Left ventricle myocardium inferior (tissue), 1 donor: ENCODE measurements around the gene PLCL2. TPM values are rescaled to one million over a fixed set of nuclear protein-coding genes. Genes with fewer than 3 reads are reported as not detected.

Source experiments
- DNase-seq: peaks from one replicate; pipeline ENCODE4 v3.0.0-alpha.2; 2020
- H3K27ac ChIP-seq: fragments of 200-600 bp; replicated peaks from 2 replicates; pipeline ENCODE4 v1.8.0; 2021
- H3K27me3 ChIP-seq: fragments of 200-600 bp; 2 replicates; pipeline ENCODE4 v1.8.0; 2021; ENCODE audit warnings: low read depth
- H3K36me3 ChIP-seq: fragments of 200-600 bp; 2 replicates; pipeline ENCODE4 v1.8.0; 2021
- H3K4me1 ChIP-seq: fragments of 200-600 bp; 2 replicates; pipeline ENCODE4 v1.8.0; 2021
- H3K4me3 ChIP-seq: fragments of 200-600 bp; 2 replicates; pipeline ENCODE4 v1.8.0; 2021; ENCODE audit warnings: mild to moderate bottlenecking, moderate library complexity
- H3K9me3 ChIP-seq: fragments of 200-600 bp; replicated peaks from 2 replicates; pipeline ENCODE4 v1.8.0; 2021
- intact Hi-C: fragments of 100-400 bp; cut with micrococcal nuclease; formaldehyde crosslinking; loops from one replicate; pipeline ENCODE4 v1.11.0; 2022
- total RNA-seq: library from RNA; stranded (reverse); fragmentation: NEBNext Ultra II Directional; extraction: Animal tissue kit (Norgen Biotek cat#: 25700); gene quantifications from one replicate; pipeline ENCODE4 v1.2.1, GENCODE V29; 2021
- TF ChIP-seq, protein P1 (sequence below): fragments of 200-600 bp; IDR thresholded peaks from 2 replicates; pipeline ENCODE4 v1.8.0; 2021; ENCODE audit warnings: antibody characterized with exemption, mild to moderate bottlenecking, borderline replicate concordance
- donor health status: DM: no; HTN: yes; CAD: no; lungs with severe emphysema.

Gene PLCL2
- total RNA-seq, 1 donor from 2014 or later, result 48.1 TPM

DNA sequence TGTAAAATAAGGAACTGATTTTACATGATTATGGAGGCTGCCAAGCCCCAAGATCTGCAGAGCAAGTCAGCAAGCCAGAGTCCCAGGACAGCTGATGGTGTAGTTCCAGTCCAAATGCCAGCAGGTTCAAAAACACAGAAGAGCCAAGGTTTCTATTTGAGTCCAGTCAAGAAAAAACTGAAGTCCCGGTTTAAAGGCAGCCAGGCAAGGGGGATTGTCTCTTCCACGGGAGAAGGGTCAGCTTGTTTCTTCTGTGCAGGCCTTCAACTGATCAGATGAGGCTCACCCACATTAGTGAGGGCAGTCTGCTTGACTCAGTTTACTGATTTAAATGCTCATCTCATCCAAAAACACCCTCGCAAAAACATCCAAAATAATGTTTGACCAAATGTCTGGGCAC, 246.2 kb downstream of the PLCL2 start:
- no peak for DNase-seq
- no peaks in the 10 kb centered on the region for H3K36me3 ChIP-seq
- H3K27me3 ChIP-seq, result no peaks in the 10 kb centered on the region
- no peak overlapping the region for H3K27ac ChIP-seq
- intact Hi-C loops, result no loop called here
- TF ChIP-seq, protein P1, sequence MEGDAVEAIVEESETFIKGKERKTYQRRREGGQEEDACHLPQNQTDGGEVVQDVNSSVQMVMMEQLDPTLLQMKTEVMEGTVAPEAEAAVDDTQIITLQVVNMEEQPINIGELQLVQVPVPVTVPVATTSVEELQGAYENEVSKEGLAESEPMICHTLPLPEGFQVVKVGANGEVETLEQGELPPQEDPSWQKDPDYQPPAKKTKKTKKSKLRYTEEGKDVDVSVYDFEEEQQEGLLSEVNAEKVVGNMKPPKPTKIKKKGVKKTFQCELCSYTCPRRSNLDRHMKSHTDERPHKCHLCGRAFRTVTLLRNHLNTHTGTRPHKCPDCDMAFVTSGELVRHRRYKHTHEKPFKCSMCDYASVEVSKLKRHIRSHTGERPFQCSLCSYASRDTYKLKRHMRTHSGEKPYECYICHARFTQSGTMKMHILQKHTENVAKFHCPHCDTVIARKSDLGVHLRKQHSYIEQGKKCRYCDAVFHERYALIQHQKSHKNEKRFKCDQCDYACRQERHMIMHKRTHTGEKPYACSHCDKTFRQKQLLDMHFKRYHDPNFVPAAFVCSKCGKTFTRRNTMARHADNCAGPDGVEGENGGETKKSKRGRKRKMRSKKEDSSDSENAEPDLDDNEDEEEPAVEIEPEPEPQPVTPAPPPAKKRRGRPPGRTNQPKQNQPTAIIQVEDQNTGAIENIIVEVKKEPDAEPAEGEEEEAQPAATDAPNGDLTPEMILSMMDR, result no peak
- peaks cover 5% of the 10 kb centered on the region for H3K9me3 ChIP-seq
- H3K4me3 ChIP-seq, result no peak overlapping the region
- H3K4me1 ChIP-seq, result peaks cover 3% of the 10 kb centered on the region

DNA sequence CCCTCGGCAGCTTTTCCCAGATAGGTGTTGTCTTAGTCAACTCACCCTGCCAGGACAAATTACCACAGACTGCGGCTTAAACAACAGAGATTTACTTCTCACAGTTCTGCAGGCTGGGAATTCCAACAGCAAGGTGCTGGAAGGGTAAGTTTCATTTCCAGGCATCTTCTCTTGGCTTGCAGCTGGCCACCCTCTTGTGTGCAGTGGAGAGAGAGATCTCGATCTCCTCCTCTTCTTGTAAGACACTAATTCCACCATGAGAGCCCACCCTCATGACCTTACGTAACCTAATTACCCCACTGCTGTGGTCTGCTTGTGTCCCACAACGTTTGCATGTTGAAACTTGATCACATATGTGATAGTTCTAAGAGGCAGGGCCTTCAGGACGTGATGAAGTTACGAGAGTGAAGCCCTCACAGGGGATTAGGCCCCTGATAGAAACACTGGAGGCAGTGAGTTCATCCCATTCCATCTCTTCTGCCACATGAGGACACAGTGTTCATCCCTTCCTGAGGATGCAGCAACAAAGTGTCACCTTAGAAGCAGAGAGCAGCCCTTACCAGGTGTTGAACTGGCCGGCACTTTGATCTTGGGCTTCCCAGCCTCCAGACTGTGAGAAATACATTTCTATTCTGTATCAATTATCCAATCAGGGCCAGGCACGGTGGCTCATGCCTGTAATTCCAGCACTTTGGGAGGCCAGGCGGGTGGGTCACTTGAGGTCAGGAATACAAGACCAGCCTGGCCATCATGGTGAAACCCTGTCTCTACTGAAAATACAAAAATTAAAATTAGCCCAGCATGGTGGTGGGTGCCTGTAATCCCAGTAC, 247.7 kb downstream of the PLCL2 start:
- Histone ChIP-seq H3K27me3 (no peaks in the 10 kb centered on the region), H3K36me3 (no peaks in the 10 kb centered on the region), H3K9me3 (peaks cover 7% of the 10 kb centered on the region), H3K27ac (no peak overlapping the region), H3K4me3 (no peak overlapping the region), H3K4me1 (peaks cover 19% of the 10 kb centered on the region)
- DNase-seq, result no peak
- TF ChIP-seq, protein P1, result no peak
- intact Hi-C loops, result no loop called here

DNA sequence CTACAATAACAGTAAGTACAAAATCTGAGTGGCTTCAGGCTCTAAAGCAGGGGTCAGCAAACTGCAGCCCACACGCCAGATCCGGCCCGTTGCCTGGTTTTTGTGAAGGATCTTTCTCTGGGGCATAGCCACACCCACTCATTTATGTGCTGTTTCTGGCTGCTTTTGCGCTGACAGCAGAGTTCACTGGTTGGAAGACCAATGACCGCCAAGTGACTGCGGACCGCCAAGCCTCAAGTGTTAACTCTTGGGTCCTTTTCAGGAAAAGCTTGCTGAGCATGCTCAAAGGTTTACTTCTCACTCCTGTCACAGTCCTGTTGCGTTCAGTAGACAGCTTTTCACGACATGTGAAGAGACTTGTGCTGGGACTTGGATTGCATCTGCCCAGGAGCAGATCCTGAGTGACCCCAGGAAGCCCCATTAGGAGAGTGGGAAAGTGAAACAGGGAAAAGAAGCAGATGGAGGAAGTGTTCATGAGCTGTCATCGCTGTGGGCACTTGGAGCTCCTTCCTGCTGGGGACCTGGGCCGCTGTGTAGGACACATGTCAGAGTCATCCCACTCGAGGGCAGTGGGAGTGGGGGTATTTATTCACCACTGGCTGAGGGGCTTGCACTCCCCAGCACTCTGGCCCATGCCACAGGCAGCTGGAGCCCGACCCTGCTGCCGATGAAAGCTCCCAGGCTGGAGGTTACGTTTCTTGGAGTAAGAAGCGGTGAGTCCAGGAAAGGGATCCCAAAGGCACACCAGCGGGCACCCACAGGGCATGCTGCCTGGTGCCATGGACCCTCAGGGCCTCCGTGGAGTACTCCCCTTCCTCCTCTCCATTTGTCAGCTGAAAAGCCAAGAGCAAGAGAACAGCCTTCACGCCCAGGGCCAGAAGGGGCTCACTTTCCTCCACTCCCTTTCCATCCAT, 249.1 kb downstream of the PLCL2 start:
- no peak overlapping the region for H3K27ac ChIP-seq
- H3K4me1 ChIP-seq, result peaks cover 19% of the 10 kb centered on the region
- no peaks in the 10 kb centered on the region for H3K36me3 ChIP-seq
- H3K9me3 ChIP-seq, result peaks cover 11% of the 10 kb centered on the region
- no peak overlapping the region for H3K4me3 ChIP-seq
- H3K27me3 ChIP-seq, result no peaks in the 10 kb centered on the region
- DNase-seq, result no peak
- TF ChIP-seq, protein P1, result no peak
- intact Hi-C loops, result no loop called here

DNA sequence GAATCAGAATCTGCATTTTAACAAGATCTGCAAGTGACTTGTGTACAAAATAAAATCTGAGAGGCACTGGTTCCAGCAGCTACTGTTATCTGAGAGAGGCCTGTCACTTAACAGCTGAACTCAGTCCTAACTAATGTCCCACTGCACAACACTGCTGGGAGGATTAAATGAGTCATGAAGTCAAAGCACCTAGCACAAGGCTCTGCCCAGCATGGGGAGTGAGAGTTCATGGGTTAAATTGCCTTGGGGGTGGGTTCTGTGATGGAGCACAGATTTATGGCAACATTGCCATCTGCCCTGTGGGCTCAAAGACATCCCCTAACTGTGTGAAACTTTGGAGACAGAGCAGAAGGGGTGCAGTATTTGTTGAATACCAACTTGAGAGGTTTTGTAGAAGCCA, 250.9 kb downstream of the PLCL2 start:
- intact Hi-C loops, result no loop called here
- no peak for DNase-seq
- Histone ChIP-seq H3K4me1 (peaks cover 27% of the 10 kb centered on the region), H3K4me3 (no peak overlapping the region), H3K9me3 (peaks cover 11% of the 10 kb centered on the region), H3K36me3 (no peaks in the 10 kb centered on the region), H3K27ac (peak overlapping the region; percentile 86), H3K27me3 (no peaks in the 10 kb centered on the region)
- TF ChIP-seq, protein P1, result no peak

DNA sequence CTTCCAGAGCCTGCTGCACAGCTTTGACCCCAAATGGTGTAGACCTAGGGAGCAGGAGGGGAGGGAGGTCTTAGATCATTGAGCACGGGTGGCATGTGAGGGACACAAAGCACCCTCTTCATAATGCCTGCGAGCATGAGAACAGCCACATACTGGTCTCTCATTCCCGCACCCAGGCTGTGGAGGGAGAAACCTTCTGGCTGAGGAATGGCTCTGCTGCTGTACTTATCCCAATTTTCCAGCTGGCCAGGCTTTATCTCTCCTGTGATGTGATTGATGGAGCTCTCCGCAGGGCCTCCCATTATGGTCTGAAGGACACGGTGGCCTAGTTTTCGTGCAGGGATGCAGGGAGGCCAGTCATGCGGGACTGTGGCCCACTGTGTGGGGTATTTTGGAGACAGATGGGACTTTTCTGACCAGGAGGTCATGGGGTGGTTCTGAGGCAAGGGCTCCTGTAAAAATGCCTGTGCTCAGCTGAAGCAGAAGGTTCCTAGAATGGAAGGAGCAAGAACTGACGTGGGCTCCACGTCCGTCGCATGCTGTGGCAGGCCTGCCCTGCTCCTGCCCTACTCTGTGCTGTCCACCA, 251.5 kb downstream of the PLCL2 start:
- intact Hi-C loops, result no loop called here
- H3K27ac ChIP-seq, result peak overlapping the region; percentile 86
- TF ChIP-seq, protein P1, result no peak

More for the DNA sequence above, 251.5 kb downstream of the PLCL2 start:
- Histone ChIP-seq H3K9me3 (peaks cover 11% of the 10 kb centered on the region), H3K4me3 (no peak overlapping the region), H3K4me1 (peaks cover 29% of the 10 kb centered on the region), H3K27me3 (no peaks in the 10 kb centered on the region), H3K36me3 (no peaks in the 10 kb centered on the region)
- peak; percentile 56 for DNase-seq
